Endodermal cell (in vitro differentiated cells): ENCODE data around the gene RAD1. TPM values are rescaled to one million over a fixed set of nuclear protein-coding genes. Genes with fewer than 3 reads are reported as not detected.

Experiments used
- DNase-seq: peaks from one replicate; pipeline ENCODE4 v3.0.0-alpha.2; 2017
- H3K27ac ChIP-seq: 2 replicates; pipeline ENCODE4 v1.5.1; 2013; ENCODE audit warnings: mild to moderate bottlenecking, low read depth, low read length, moderate library complexity
- H3K27me3 ChIP-seq: 2 replicates; pipeline ENCODE4 v1.6.1; 2013; ENCODE audit warnings: mild to moderate bottlenecking, low read length, moderate library complexity; ENCODE audit not compliant: insufficient read depth, control insufficient read depth, poor library complexity, severe bottlenecking
- H3K36me3 ChIP-seq: 2 replicates; pipeline ENCODE4 v1.7.0; 2013; ENCODE audit warnings: mild to moderate bottlenecking, low read length, moderate library complexity; ENCODE audit not compliant: control insufficient read depth, insufficient read depth
- H3K4me1 ChIP-seq: one replicate; pipeline ENCODE4 v1.7.0; 2013; ENCODE audit warnings: low read length; ENCODE audit not compliant: control insufficient read depth, insufficient read depth
- H3K4me3 ChIP-seq: 2 replicates; pipeline ENCODE4 v1.5.1; 2013; ENCODE audit warnings: mild to moderate bottlenecking, low read length, moderate library complexity
- H3K9ac ChIP-seq: 2 replicates; pipeline ENCODE4 v1.6.1; 2013; ENCODE audit warnings: mild to moderate bottlenecking, low read length, moderate library complexity; ENCODE audit not compliant: poor library complexity, severe bottlenecking; ENCODE audit errors: extremely low read depth
- H3K9me3 ChIP-seq: 2 replicates; pipeline ENCODE4 v1.6.1; 2013; ENCODE audit warnings: mild to moderate bottlenecking, low read length, moderate library complexity; ENCODE audit not compliant: control insufficient read depth
- H3K27ac Mint-ChIP-seq: 2 replicates; pipeline ENCODE4 v1.8.0; 2020; ENCODE audit warnings: mixed read lengths
- H3K27me3 Mint-ChIP-seq: 2 replicates; pipeline ENCODE4 v1.8.0; 2021; ENCODE audit warnings: mild to moderate bottlenecking, mixed read lengths; ENCODE audit not compliant: insufficient read depth
- H3K36me3 Mint-ChIP-seq: 2 replicates; pipeline ENCODE4 v1.8.0; 2020; ENCODE audit warnings: low read depth, mixed read lengths
- H3K4me1 Mint-ChIP-seq: 2 replicates; pipeline ENCODE4 v1.8.0; 2020; ENCODE audit warnings: mixed read lengths
- H3K4me3 Mint-ChIP-seq: 2 replicates; pipeline ENCODE4 v1.8.0; 2020; ENCODE audit warnings: mild to moderate bottlenecking, moderate library complexity, mixed read lengths
- H3K9me3 Mint-ChIP-seq: 2 replicates; pipeline ENCODE4 v1.8.0; 2020; ENCODE audit warnings: mild to moderate bottlenecking, mixed read lengths
- CTCF ChIP-seq: fragments of 200-600 bp; sonication (generic); conservative IDR thresholded peaks from 2 replicates; pipeline ENCODE4 v1.5.0; 2021; ENCODE audit warnings: antibody characterized with exemption, mild to moderate bottlenecking
- WGBS, 2 experiments: methylation state at CpG; one replicate each; pipeline versions ENCODE4 v1.1.5 to v1.1.7; 2013; ENCODE audit warnings: missing lambda C conversion rate in 2 of 2, mixed read lengths in 1 of 2; ENCODE audit not compliant: insufficient coverage in 1 of 2, insufficient read length in 1 of 2; 5-methylcytosine and 5-hydroxymethylcytosine counted together
- total RNA-seq, 2 donors: library from RNA; stranded (reverse); fragmentation: NEBNext Ultra II Directional in 1 of 2; extraction: Animal tissue kit (Norgen Biotek cat#: 25700) in 1 of 2; gene quantifications; 2 replicates in 1 of 2; 3 replicates in 1 of 2; pipeline ENCODE4 v1.2.1, GENCODE V29; 2021

Gene RAD1
- total RNA-seq, 2 donors from 2014 or later: 29.3 to 29.8 TPM

GRCh38 chr5:34865091-34865490 lies 50.2 kb downstream of the RAD1 start:
- Histone ChIP-seq H3K36me3 (no peaks in the 10 kb centered on the region), H3K4me3 (no peak overlapping the region), H3K9me3 (no peaks in the 10 kb centered on the region), H3K9ac (no peak overlapping the region), H3K27ac (no peak overlapping the region), H3K27me3 (no peaks in the 10 kb centered on the region), H3K4me1 (no peaks in the 10 kb centered on the region)
- 94 to 100% methylated on average over 2 of the region's 2 CpGs for WGBS, 2 experiments
- Mint-ChIP-seq H3K4me1 (peaks cover 17% of the 10 kb centered on the region), H3K27me3 (no peaks in the 10 kb centered on the region), H3K9me3 (no peaks in the 10 kb centered on the region), H3K4me3 (no peak overlapping the region), H3K36me3 (no peaks in the 10 kb centered on the region), H3K27ac (no peak overlapping the region)
- no peak for DNase-seq
- no peak for TF ChIP-seq CTCF

GRCh38 chr5:34863946-34864345 lies 51.4 kb downstream of the RAD1 start:
- TF ChIP-seq CTCF: no peak
- H3K9ac ChIP-seq: no peak overlapping the region
- Mint-ChIP-seq H3K36me3 (no peaks in the 10 kb centered on the region), H3K4me3 (no peak overlapping the region), H3K9me3 (no peaks in the 10 kb centered on the region), H3K27me3 (no peaks in the 10 kb centered on the region), H3K27ac (peak overlapping the region; percentile 46), H3K4me1 (peaks cover 17% of the 10 kb centered on the region)
- WGBS, 2 experiments: 47 to 71% methylated on average over 2 to 3 of the region's 3 CpGs
- H3K9me3 ChIP-seq: no peaks in the 10 kb centered on the region
- H3K4me1 ChIP-seq: no peaks in the 10 kb centered on the region
- H3K36me3 ChIP-seq: no peaks in the 10 kb centered on the region
- no peaks in the 10 kb centered on the region for H3K27me3 ChIP-seq
- no peak overlapping the region for H3K4me3 ChIP-seq
- DNase-seq: no peak
- H3K27ac ChIP-seq: no peak overlapping the region

DNA sequence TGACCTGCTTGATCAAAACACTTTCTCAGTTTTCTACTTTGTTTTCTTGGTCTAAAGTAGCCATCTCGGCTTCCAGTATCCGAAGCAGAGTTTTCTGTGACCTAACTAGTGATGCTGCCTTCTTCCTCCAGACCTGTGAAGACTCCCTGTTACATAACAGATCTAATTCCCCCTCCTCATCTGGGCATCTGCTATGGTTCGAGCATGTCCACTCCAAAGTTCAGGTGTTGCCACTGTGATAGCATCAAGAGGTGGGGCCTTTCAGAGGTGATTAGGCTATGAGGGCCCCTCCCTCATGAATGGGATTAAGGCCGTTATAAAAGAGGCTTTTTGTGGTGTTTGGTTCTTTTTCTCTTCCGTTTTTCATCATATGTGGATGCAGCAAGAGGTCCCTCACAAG lies 56.1 kb downstream of the RAD1 start:
- Mint-ChIP-seq H3K27ac (no peak overlapping the region), H3K4me1 (peaks cover 7% of the 10 kb centered on the region), H3K27me3 (no peaks in the 10 kb centered on the region), H3K9me3 (no peaks in the 10 kb centered on the region), H3K4me3 (no peak overlapping the region), H3K36me3 (no peaks in the 10 kb centered on the region)
- WGBS, 2 experiments: 77 to 89% methylated on average over 4 to 5 of the region's 5 CpGs
- TF ChIP-seq CTCF: no peak
- no peak overlapping the region for H3K9ac ChIP-seq
- H3K36me3 ChIP-seq: no peaks in the 10 kb centered on the region
- no peaks in the 10 kb centered on the region for H3K27me3 ChIP-seq
- no peaks in the 10 kb centered on the region for H3K9me3 ChIP-seq
- no peaks in the 10 kb centered on the region for H3K4me1 ChIP-seq
- H3K27ac ChIP-seq: no peak overlapping the region
- no peak for DNase-seq
- H3K4me3 ChIP-seq: no peak overlapping the region
